ENCODE data around the gene QSER1.
A peak's percentile ranks its signal among the peaks of the same experiment; 100 is the strongest.
"Not testable (repeated sequence)": the region's sequence is repeated elsewhere in the genome, so short reads cannot be mapped to it uniquely, and the experiment has no call there.

QSER1 gene

GRCh38 chr11:32892355-32893092, at the start of gene QSER1:
TSS of gene QSER1 (plus strand) at chr11:32892811. CDS start at chr11:32893126, 315 bp downstream.
- peak; percentile 71 to 82 for DNase-seq

DNA sequence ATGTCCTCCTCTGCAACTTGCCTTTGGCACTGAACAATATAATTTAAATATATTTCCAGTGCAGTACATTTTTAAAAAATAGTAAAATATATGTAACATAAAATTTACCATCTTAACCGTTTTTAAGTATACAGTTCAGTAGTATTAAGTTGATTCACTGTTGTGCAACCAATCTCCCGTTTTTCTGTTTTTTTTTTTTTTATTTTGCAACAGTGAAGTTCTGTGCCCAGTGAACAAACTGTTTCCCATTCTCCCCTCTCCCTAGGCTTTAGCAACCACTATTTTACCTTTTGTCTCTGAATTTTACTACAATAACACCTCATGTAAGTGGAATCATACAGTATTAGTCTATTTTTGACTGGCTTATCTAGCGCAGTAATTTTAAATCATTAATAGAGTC, 49.1 kb upstream of the QSER1 start:
- DNase-seq: no peak

DNA sequence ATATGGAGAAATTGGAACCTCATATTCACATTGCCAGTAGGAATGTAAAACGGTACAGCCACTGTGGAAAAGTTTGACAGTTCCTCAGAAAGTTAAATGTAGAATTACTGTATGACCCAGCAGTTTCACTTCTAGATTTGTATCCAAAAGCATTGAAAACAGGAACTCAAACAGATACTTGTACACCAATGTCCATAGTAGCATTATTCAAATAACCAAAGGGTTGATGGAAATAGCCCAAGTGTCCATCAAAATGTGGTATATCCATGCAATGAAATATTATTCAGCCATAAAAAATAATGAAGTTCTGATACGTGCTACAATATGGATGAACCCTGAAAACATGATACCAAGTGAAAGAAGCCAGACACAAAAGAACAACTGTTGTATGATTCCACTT, 45.1 kb upstream of the QSER1 start:
- DNase-seq: no peak

DNA sequence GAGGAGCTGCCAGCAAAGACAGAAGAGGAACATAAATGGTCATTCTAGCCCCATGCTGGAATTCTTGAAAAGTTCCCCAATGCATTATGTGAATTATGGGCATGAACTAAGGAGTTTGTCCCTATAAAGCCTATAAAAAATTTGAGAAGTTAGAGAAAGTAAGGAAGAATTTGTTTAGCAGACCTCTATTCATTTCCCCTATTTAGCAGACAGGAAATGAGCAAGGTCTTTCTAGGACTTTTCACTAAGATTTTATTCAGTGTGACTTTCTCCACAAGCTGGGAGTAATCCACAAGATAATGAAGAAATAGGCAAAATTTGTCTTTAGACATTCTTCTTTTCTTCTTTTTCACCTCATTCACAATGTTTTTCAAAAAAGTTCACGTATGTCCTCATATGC, 42.9 kb upstream of the QSER1 start:
- no peak for DNase-seq

DNA sequence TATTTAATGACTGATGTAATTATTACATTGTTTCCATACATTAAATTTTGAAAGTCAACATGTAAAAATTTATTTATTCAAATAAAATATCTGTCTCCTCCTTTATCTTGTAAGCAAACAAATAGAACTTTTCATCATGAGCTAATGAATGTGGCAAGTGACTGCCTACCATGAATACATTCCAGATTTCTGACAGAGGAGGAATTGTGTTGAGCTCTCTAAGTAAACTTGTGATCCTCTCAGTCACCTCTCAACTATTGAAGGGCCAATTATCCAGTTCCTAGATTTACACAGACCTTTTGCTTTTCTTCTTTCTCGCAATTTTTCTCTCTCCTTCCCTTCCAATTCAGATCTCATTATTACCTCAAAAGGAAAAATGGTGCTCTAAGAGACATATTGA, 41.4 kb upstream of the QSER1 start:
- DNase-seq: no peak

- DNase-seq: no peak
These were observed 40.4 kb upstream of the QSER1 start for GRCh38 chr11:32852207-32852606.

- no peak for DNase-seq
These were observed 37.0 kb upstream of the QSER1 start for GRCh38 chr11:32855601-32856000.

GRCh38 chr11:32858731-32859130, 33.9 kb upstream of the QSER1 start:
- no peak for DNase-seq

GRCh38 chr11:32861850-32862577, 30.6 kb upstream of the QSER1 start:
- DNase-seq: no peak

DNA sequence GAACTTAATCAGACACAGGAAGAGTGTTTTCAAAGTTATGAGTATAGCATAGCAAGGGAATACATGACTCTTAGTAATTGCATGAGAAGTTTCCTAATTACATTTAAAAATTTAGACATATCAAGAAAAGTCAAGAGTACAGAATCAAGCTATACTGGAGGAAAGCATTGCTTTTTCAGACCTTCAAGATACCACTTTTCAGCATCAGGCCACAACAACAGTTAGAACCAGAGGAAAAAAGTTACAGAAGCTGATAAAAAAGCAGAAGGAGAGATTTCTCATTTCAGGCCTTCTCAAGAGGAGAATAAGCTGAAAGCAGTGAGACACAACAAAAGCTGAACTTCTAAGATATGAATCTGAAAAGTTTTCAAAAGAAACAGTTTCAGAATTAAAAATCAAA, 28.1 kb upstream of the QSER1 start:
- DNase-seq: no peak

DNA sequence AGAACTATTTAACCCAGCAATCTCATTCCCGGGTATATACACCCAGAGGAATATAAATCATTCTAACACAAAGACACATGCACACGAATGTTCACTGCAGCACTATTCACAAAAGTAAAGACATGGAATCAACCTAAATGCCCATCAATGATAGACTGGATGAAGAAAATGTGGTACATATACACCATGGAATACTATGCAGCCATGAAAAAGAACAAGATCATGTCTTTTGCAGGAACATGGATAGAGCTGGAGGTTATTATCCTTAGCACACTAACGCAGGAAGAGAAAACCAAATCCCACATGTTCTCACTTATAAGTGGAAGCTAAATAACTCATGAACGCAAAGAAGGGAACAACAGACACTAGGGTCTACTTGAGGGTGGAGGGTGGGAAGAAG, 23.9 kb upstream of the QSER1 start:
- not testable (repeated sequence) for DNase-seq

DNA sequence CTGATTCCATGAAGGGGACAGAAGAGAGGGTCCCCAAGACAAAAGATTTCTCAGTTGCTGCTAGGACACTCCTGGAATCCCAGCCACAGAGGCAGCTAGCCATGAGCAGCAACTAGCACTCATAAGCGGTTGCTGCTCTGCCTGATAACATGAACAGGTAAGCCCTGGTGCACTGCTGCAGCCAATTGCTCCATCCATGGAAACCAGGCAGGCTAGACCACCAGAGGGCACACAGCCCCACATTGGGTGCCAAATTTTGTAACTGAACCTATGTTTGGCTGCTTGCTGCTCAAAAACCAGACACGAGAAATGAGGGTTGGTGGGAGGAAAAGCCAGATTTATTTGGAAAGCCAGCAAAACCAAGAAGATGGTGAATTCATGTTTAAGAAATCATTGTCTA, 21.9 kb upstream of the QSER1 start:
- peak in 1 of 2 experiments; percentile 36 for DNase-seq

DNA sequence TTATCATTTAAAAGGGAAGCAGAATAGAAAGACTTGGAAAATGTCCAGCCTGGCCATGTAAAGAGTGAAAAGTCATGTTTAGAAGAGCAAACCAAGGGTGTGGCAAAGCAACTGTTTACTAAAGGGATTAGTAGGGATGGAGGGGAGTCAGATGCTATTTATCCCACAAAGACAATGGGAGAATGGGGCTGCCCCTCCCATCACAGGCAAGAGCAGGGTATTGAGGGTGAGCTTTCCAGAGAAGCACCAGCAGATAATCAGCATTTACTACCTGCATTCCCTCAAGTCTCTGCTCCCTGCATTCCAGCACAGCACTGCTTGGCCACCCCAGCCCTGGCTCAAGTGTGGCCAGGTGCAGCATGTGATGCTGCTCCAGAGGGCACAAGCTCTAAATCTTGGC, 18.5 kb upstream of the QSER1 start:
- DNase-seq: peak in 1 of 2 experiments; percentile 2

DNA sequence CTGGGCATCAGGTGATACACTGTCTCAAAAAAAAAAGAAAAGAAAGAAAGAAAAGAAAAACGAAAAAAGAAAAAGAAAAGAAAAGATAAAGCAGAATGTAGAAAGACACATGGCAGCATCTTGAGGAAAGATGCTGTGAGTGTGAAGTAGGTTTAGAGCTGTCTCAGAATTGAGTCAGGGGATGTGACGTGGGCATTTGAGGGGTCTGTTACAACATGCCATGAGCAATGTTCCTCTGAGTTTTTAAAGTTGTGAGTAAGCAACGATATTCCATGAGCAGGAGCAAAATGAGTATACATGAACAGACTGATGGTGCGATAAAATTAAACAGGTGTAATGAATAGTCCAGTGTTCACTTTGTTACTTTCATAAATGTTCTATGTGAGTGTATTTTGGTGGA, 11.3 kb upstream of the QSER1 start:
- no peak for DNase-seq

GRCh38 chr11:32883421-32883820, 9.2 kb upstream of the QSER1 start:
- no peak for DNase-seq

DNA sequence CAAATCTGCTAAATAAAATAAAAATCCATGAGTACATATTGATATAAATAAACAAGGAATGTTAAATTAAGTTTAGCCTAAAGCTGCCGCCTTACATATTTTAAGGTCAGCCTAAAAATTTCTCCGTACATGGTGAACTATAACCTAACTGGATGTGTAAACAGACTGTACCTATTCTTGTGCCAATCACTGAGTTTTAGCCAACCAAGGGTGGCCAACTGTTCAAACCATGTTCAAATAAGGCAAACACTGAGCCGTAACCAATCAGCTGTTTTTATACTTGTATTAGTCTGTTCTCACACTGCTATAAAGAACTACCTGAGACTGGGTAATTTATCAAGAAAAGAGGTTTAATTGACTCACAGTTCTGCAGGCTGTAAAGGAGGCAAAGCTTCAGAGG, 8.6 kb upstream of the QSER1 start:
- DNase-seq: no peak

DNA sequence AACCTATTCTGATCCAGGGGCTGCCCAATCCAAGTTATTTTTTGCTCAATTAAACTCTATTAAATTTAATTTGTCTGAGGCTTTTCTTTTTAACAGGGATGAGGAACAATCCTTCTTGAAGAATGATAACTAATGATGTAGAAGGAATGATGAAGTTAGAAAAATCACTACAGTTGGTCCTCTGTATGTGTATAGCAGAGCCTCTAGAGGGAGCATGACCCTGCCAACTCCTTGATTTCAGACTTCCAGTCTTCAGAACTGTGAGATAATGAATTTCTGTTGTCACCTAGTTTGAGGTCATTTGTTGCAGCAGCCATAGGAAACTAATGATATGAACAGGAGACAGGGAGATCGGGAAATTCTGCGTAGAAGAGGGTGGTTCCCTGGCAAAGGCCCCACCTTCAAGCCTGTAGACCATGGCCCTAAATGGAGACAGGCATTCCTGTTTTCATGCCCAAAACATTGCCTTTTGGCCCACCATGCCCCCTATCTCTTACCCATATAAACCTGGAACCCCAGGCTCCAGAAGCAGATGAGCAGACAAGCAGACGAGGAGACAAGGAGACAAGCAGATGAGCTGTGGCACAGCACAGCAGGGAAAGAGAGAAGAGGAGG, 7.7 kb upstream of the QSER1 start:
- DNase-seq: peak in 1 of 2 experiments; percentile 14

DNA sequence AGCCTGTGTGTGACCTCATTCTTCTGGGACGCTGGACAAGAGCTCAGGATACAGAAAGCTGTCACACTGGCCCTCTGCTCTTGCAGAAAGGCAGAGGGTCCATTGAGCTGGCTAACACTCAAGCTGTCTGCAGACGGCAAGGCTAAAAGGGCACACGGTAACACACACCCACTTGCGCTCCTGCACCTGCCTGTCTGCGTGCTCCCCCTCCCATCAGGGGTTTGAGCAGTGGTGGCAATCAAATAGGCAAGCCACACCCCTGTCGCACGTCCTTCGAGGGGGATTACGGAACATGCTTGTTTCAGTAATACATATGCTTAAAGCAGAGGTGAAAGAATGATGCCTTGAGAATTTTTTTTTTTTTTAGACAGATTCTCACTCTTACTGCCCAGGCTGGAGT, 7.1 kb upstream of the QSER1 start:
- DNase-seq: no peak

DNA sequence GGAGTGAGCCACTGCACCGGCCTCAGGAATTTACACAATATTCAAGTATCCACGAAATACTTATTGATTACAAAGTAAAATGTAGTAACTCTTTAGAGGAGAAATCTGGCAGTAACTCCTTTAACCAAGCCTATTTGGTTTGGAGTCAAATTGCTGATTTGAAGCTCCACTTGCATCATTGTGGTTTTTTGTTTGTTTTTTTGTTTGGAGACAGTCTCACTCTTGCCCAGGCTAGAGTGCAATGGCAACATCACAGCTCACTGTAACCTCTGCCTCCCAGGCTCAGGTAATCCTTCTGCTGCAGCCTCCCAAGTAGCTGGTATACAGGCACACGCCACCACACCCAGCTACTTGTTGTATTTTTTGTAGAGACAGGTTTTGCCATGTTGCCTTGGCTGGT, 6.4 kb upstream of the QSER1 start:
- no peak for DNase-seq

GRCh38 chr11:32887707-32888383, 4.8 kb upstream of the QSER1 start:
- DNase-seq: not testable (repeated sequence)

- DNase-seq: not testable (repeated sequence)
These were observed 4.3 kb upstream of the QSER1 start for GRCh38 chr11:32888384-32888710.

GRCh38 chr11:32888805-32889204, 3.8 kb upstream of the QSER1 start:
- DNase-seq: no peak

- DNase-seq: peak; percentile 48 to 75
These were observed 1.6 kb upstream of the QSER1 start for GRCh38 chr11:32890843-32891656.
